Osteoblast (primary cell): Measurements from ENCODE around the gene UTP15. TPM values are rescaled to one million over a fixed set of nuclear protein-coding genes. Genes with fewer than 3 reads are reported as not detected.

Experiments
- DNase-seq: peaks from one replicate; pipeline ENCODE4 v3.0.0; 2011; ENCODE audit warnings: low spot score, mixed read lengths; ENCODE audit not compliant: insufficient read length; ENCODE audit errors: missing footprints
- H2AFZ ChIP-seq: 2 replicates; pipeline ENCODE4 v1.6.0; 2011; ENCODE audit warnings: mild to moderate bottlenecking, low read length
- H3K27ac ChIP-seq: 2 replicates; pipeline ENCODE4 v1.5.1; 2011; ENCODE audit warnings: mild to moderate bottlenecking, low read depth, low read length, moderate library complexity
- H3K27me3 ChIP-seq: 2 replicates; pipeline ENCODE4 v1.6.0; 2012; ENCODE audit warnings: mild to moderate bottlenecking, control low read depth, inconsistent platforms, low read length, moderate library complexity; ENCODE audit not compliant: insufficient read depth
- H3K36me3 ChIP-seq: 2 replicates; pipeline ENCODE4 v1.5.1; 2011; ENCODE audit warnings: mild to moderate bottlenecking, low read length, control low read depth, moderate library complexity; ENCODE audit not compliant: insufficient read depth
- H3K4me1 ChIP-seq: 2 replicates; pipeline ENCODE4 v1.5.1; 2011; ENCODE audit warnings: mild to moderate bottlenecking, low read length, control low read depth, moderate library complexity; ENCODE audit not compliant: insufficient read depth
- H3K4me2 ChIP-seq: 2 replicates; pipeline ENCODE4 v1.6.0; 2011; ENCODE audit warnings: mild to moderate bottlenecking, low read length; ENCODE audit not compliant: insufficient read depth
- H3K4me3 ChIP-seq: fragments of 200-600 bp; sonication (generic); 3 replicates; pipeline ENCODE4 v1.5.1; 2012; ENCODE audit warnings: mild to moderate bottlenecking, low read length, inconsistent platforms; ENCODE audit not compliant: insufficient read depth
- H3K79me2 ChIP-seq: 2 replicates; pipeline ENCODE4 v1.6.0; 2012; ENCODE audit warnings: mild to moderate bottlenecking, low read length, control low read depth, inconsistent platforms; ENCODE audit not compliant: insufficient read depth
- H3K9me3 ChIP-seq: 2 replicates; pipeline ENCODE4 v1.5.1; 2011; ENCODE audit warnings: low read depth, low read length, control low read depth
- H4K20me1 ChIP-seq: 2 replicates; pipeline ENCODE4 v1.6.0; 2012; ENCODE audit warnings: mild to moderate bottlenecking, low read length, control low read depth; ENCODE audit not compliant: insufficient read depth
- CTCF ChIP-seq: IDR thresholded peaks from 2 replicates; pipeline ENCODE4 v1.5.1; 2011; ENCODE audit warnings: mild to moderate bottlenecking, low read depth, low read length, moderate library complexity; ENCODE audit errors: extremely low read depth
- total RNA-seq: library from RNA; depleted of rRNA; stranded (reverse); fragments of >200 nt; gene quantifications from 2 replicates; pipeline ENCODE4 v1.2.3, GENCODE V29; 2012

Gene UTP15
- total RNA-seq, 1 donor, result 20.6 TPM

GRCh38 chr5:73596705-73597328 lies 31.3 kb downstream of the UTP15 start:
- no peak for DNase-seq
- Histone ChIP-seq H3K9me3 (no peaks in the 10 kb centered on the region), H2AFZ (no peak overlapping the region), H3K79me2 (no peaks in the 10 kb centered on the region), H4K20me1 (no peaks in the 10 kb centered on the region), H3K36me3 (no peaks in the 10 kb centered on the region), H3K4me1 (peaks cover 13% of the 10 kb centered on the region), H3K4me3 (no peak overlapping the region), H3K4me2 (no peak overlapping the region), H3K27me3 (no peaks in the 10 kb centered on the region), H3K27ac (no peak overlapping the region)
- TF ChIP-seq CTCF, result peak; percentile 72

- Histone ChIP-seq H4K20me1 (no peaks in the 10 kb centered on the region), H3K79me2 (no peaks in the 10 kb centered on the region), H2AFZ (no peak overlapping the region), H3K4me2 (no peak overlapping the region), H3K27me3 (no peaks in the 10 kb centered on the region), H3K9me3 (no peaks in the 10 kb centered on the region), H3K4me1 (no peaks in the 10 kb centered on the region), H3K36me3 (no peaks in the 10 kb centered on the region), H3K4me3 (no peak overlapping the region), H3K27ac (no peak overlapping the region)
- DNase-seq, result no peak
- no peak for TF ChIP-seq CTCF
Observed at GRCh38 chr5:73599380-73599779, 33.8 kb downstream of the UTP15 start.

- H3K9me3 ChIP-seq, result no peaks in the 10 kb centered on the region
- H3K4me2 ChIP-seq, result no peak overlapping the region
- H3K27me3 ChIP-seq, result no peaks in the 10 kb centered on the region
- no peak overlapping the region for H3K4me3 ChIP-seq
- DNase-seq, result no peak
- no peak for TF ChIP-seq CTCF
- no peaks in the 10 kb centered on the region for H4K20me1 ChIP-seq
- H3K36me3 ChIP-seq, result no peaks in the 10 kb centered on the region
- no peak overlapping the region for H2AFZ ChIP-seq
- no peaks in the 10 kb centered on the region for H3K79me2 ChIP-seq
- no peak overlapping the region for H3K27ac ChIP-seq
- peaks cover 12% of the 10 kb centered on the region for H3K4me1 ChIP-seq
Observed at GRCh38 chr5:73603998-73604397, 38.5 kb downstream of the UTP15 start.

- Histone ChIP-seq H3K36me3 (no peaks in the 10 kb centered on the region), H3K4me3 (no peak overlapping the region), H3K4me2 (peak overlapping the region; percentile 0), H3K27me3 (no peaks in the 10 kb centered on the region), H3K9me3 (no peaks in the 10 kb centered on the region), H3K79me2 (no peaks in the 10 kb centered on the region), H3K27ac (no peak overlapping the region), H2AFZ (peak overlapping the region; percentile 2), H3K4me1 (peaks cover 12% of the 10 kb centered on the region), H4K20me1 (no peaks in the 10 kb centered on the region)
- DNase-seq, result no peak
- TF ChIP-seq CTCF, result no peak
Observed at GRCh38 chr5:73605223-73606087, 39.9 kb downstream of the UTP15 start.
